ENCODE results near the gene LAMTOR5.

- TF ChIP-seq, protein P1, sequence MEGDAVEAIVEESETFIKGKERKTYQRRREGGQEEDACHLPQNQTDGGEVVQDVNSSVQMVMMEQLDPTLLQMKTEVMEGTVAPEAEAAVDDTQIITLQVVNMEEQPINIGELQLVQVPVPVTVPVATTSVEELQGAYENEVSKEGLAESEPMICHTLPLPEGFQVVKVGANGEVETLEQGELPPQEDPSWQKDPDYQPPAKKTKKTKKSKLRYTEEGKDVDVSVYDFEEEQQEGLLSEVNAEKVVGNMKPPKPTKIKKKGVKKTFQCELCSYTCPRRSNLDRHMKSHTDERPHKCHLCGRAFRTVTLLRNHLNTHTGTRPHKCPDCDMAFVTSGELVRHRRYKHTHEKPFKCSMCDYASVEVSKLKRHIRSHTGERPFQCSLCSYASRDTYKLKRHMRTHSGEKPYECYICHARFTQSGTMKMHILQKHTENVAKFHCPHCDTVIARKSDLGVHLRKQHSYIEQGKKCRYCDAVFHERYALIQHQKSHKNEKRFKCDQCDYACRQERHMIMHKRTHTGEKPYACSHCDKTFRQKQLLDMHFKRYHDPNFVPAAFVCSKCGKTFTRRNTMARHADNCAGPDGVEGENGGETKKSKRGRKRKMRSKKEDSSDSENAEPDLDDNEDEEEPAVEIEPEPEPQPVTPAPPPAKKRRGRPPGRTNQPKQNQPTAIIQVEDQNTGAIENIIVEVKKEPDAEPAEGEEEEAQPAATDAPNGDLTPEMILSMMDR (IDR thresholded peaks at IDR 0.05; ENCODE audit: poor library complexity) = no peak
- TF ChIP-seq EZH2 (IDR thresholded peaks at IDR 0.05; ENCODE audit: borderline replicate concordance) = no peak
- TF ChIP-seq EZH2phosphoT487 (IDR thresholded peaks at IDR 0.05; ENCODE audit: low read depth, severe bottlenecking, unreplicated experiment) = no peak
Observed at GRCh38 chr1:110438893-110439292, 31.4 kb upstream of the LAMTOR5 start.

Measured in hepatocyte (in vitro differentiated cells).